GM18951 (cell line): ENCODE data around the gene RNF10.
"Not testable (repeated sequence)": the region's sequence is repeated elsewhere in the genome, so short reads cannot be mapped to it uniquely, and the experiment has no call there.

ENCODE experiments used
- POLR2A ChIP-seq: IDR thresholded peaks from 4 replicates; pipeline ENCODE4 v1.6.1; 2011; ENCODE audit warnings: mild to moderate bottlenecking; ENCODE audit not compliant: insufficient read length, insufficient read depth; ENCODE audit errors: extremely low read depth
- in situ Hi-C: fragments of 300-500 bp; cut with MboI; formaldehyde crosslinking; loops from one replicate; pipeline ENCODE4 v1.12.0; 2022; ENCODE audit warnings: low sequenced_read_pairs, mixed read lengths, inconsistent platforms; ENCODE audit not compliant: unreplicated experiment

The RNF10 gene

GRCh38 chr12:120498870-120499515 is 35.2 kb upstream of the RNF10 start:
- TF ChIP-seq POLR2A = no peak
- in situ Hi-C loops = no loop called here

GRCh38 chr12:120500581-120500980 is 33.6 kb upstream of the RNF10 start:
- in situ Hi-C loops = no loop called here
- TF ChIP-seq POLR2A = no peak

GRCh38 chr12:120504587-120504986 is 29.6 kb upstream of the RNF10 start:
- no peak for TF ChIP-seq POLR2A
- in situ Hi-C loops = no loop called here

- TF ChIP-seq POLR2A = no peak
- in situ Hi-C loops = no loop called here
Observed at GRCh38 chr12:120508537-120508936, 25.6 kb upstream of the RNF10 start.

GRCh38 chr12:120514002-120514401 is 20.2 kb upstream of the RNF10 start:
- TF ChIP-seq POLR2A = no peak
- in situ Hi-C loops = no loop called here

GRCh38 chr12:120515496-120515895 is 18.7 kb upstream of the RNF10 start:
- TF ChIP-seq POLR2A = no peak
- in situ Hi-C loops = no loop called here

GRCh38 chr12:120519324-120519723 is 14.8 kb upstream of the RNF10 start:
- in situ Hi-C loops = not testable (repeated sequence)

GRCh38 chr12:120522568-120522967 is 11.6 kb upstream of the RNF10 start:
- no peak for TF ChIP-seq POLR2A
- in situ Hi-C loops = no loop called here

- in situ Hi-C loops = no loop called here
- TF ChIP-seq POLR2A = peak; percentile 91
Observed at GRCh38 chr12:120528861-120529525, 5.2 kb upstream of the RNF10 start, which contains the start of gene COQ5. COQ5 (minus strand) TSS chr12:120529158; CDS start chr12:120529141, 17 bp downstream.

- in situ Hi-C loops = no loop called here
- no peak for TF ChIP-seq POLR2A
Observed at GRCh38 chr12:120529641-120530417, 4.3 kb upstream of the RNF10 start.

GRCh38 chr12:120530418-120530761 is 3.8 kb upstream of the RNF10 start:
- in situ Hi-C loops = not testable (repeated sequence)

- no peak for TF ChIP-seq POLR2A
- in situ Hi-C loops = no loop called here
Observed at GRCh38 chr12:120532701-120533238, 1.4 kb upstream of the RNF10 start.

- in situ Hi-C loops = no loop called here
- TF ChIP-seq POLR2A = no peak
Observed at GRCh38 chr12:120534703-120535655, 823 bp downstream of the RNF10 start.
